WERI-Rb-1 (cell line): Measurements from ENCODE around the gene TMEM164.

Experiments
- DNase-seq: peaks from one replicate; pipeline ENCODE4 v3.0.0-alpha.2; 2020
- H3K27ac ChIP-seq: fragments of 250-450 bp; sonication (Bioruptor Pico); 2 replicates; pipeline ENCODE4 v1.5.1; 2020; ENCODE audit warnings: mild to moderate bottlenecking, moderate library complexity
- H3K27me3 ChIP-seq: fragments of 250-450 bp; sonication (Bioruptor Pico); 2 replicates; pipeline ENCODE4 v1.5.1; 2021; ENCODE audit warnings: mild to moderate bottlenecking, low read depth, moderate library complexity; ENCODE audit not compliant: insufficient read depth, severe bottlenecking
- H3K36me3 ChIP-seq: fragments of 250-450 bp; sonication (Bioruptor Pico); 2 replicates; pipeline ENCODE4 v1.5.1; 2020; ENCODE audit warnings: mild to moderate bottlenecking, moderate library complexity
- H3K4me3 ChIP-seq: 2 replicates; pipeline ENCODE4 v1.5.1; 2011; ENCODE audit warnings: low read depth, mild to moderate bottlenecking, control low read depth, low read length
- H3K9me3 ChIP-seq: fragments of 250-450 bp; sonication (Bioruptor Pico); 2 replicates; pipeline ENCODE4 v1.5.1; 2021; ENCODE audit warnings: mild to moderate bottlenecking, moderate library complexity; ENCODE audit not compliant: severe bottlenecking
- TF ChIP-seq, protein P1 (sequence below): IDR thresholded peaks from 2 replicates; pipeline ENCODE4 v1.5.1; 2011; ENCODE audit warnings: low read depth, mild to moderate bottlenecking, control low read depth, inconsistent platforms, low read length

The TMEM164 gene

DNA sequence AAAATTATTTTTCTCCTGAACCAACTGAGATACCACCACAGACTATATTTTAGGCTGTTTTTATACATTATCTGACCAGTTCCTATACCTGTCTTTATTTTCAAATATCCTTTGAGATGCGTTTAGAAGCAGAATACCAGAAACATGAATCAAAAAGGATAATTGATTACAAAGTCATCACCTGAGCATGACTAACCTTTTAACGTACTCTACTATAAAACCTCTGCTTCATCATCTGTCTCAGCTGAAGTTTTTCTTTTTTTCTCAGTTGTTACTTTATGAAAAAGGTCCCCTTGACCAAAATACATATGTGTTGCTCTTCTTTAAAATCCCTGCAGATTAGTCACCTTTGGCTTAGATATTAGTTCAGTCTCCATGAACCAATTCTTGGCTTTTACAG is 205.2 kb downstream of the TMEM164 start:
- no peak for DNase-seq
- no peaks in the 10 kb centered on the region for H3K9me3 ChIP-seq
- TF ChIP-seq, protein P1, sequence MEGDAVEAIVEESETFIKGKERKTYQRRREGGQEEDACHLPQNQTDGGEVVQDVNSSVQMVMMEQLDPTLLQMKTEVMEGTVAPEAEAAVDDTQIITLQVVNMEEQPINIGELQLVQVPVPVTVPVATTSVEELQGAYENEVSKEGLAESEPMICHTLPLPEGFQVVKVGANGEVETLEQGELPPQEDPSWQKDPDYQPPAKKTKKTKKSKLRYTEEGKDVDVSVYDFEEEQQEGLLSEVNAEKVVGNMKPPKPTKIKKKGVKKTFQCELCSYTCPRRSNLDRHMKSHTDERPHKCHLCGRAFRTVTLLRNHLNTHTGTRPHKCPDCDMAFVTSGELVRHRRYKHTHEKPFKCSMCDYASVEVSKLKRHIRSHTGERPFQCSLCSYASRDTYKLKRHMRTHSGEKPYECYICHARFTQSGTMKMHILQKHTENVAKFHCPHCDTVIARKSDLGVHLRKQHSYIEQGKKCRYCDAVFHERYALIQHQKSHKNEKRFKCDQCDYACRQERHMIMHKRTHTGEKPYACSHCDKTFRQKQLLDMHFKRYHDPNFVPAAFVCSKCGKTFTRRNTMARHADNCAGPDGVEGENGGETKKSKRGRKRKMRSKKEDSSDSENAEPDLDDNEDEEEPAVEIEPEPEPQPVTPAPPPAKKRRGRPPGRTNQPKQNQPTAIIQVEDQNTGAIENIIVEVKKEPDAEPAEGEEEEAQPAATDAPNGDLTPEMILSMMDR, result no peak
- H3K27me3 ChIP-seq, result no peaks in the 10 kb centered on the region
- H3K4me3 ChIP-seq, result no peak overlapping the region
- H3K36me3 ChIP-seq, result no peaks in the 10 kb centered on the region
- H3K27ac ChIP-seq, result no peak overlapping the region

GRCh38 chrX:110210417-110211139 is 207.7 kb downstream of the TMEM164 start:
- Histone ChIP-seq H3K27ac (no peak overlapping the region), H3K36me3 (no peaks in the 10 kb centered on the region), H3K27me3 (no peaks in the 10 kb centered on the region), H3K9me3 (no peaks in the 10 kb centered on the region), H3K4me3 (no peak overlapping the region)
- DNase-seq, result no peak
- TF ChIP-seq, protein P1, result no peak

- no peaks in the 10 kb centered on the region for H3K9me3 ChIP-seq
- H3K27ac ChIP-seq, result no peak overlapping the region
- no peak for DNase-seq
- no peak overlapping the region for H3K4me3 ChIP-seq
- TF ChIP-seq, protein P1, result no peak
- no peaks in the 10 kb centered on the region for H3K36me3 ChIP-seq
- no peaks in the 10 kb centered on the region for H3K27me3 ChIP-seq
Observed at GRCh38 chrX:110211340-110211739, 208.4 kb downstream of the TMEM164 start.

DNA sequence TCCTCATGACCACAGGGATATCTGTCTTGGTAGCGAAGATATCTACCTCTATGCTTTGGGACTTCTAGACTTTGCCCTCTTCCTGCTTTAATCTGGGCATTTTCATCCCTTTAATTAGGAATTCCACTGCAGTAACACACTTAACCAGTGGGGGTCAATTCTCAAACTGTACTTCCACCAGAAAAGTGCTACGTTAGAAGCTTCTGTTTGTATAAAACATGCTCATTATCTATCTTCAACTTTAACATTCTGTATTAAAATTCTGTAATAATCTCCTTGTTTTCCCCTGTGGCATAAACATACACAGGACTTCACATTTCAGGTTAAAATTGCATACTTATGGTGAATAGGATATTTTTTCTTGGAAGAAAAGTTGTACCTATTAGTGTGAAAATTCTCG is 209.4 kb downstream of the TMEM164 start:
- no peaks in the 10 kb centered on the region for H3K27me3 ChIP-seq
- no peak for DNase-seq
- H3K36me3 ChIP-seq, result no peaks in the 10 kb centered on the region
- no peaks in the 10 kb centered on the region for H3K9me3 ChIP-seq
- H3K4me3 ChIP-seq, result no peak overlapping the region
- no peak overlapping the region for H3K27ac ChIP-seq
- TF ChIP-seq, protein P1, result 0 out of 2 replicates have a peak, but pooled peaks have one; percentile 1

- H3K4me3 ChIP-seq, result no peak overlapping the region
- no peak for DNase-seq
- H3K9me3 ChIP-seq, result no peaks in the 10 kb centered on the region
- no peaks in the 10 kb centered on the region for H3K27me3 ChIP-seq
- no peaks in the 10 kb centered on the region for H3K36me3 ChIP-seq
- no peak overlapping the region for H3K27ac ChIP-seq
- TF ChIP-seq, protein P1, result no peak
Observed at GRCh38 chrX:110213183-110213582, 210.3 kb downstream of the TMEM164 start.

- no peak overlapping the region for H3K4me3 ChIP-seq
- DNase-seq, result no peak
- no peaks in the 10 kb centered on the region for H3K36me3 ChIP-seq
- no peaks in the 10 kb centered on the region for H3K9me3 ChIP-seq
- TF ChIP-seq, protein P1, result no peak
- H3K27me3 ChIP-seq, result no peaks in the 10 kb centered on the region
- no peak overlapping the region for H3K27ac ChIP-seq
Observed at GRCh38 chrX:110214684-110215083, 211.8 kb downstream of the TMEM164 start.
